ENCODE results near the gene PRKAG2. TPM values are rescaled to one million over a fixed set of nuclear protein-coding genes. Genes with fewer than 3 reads are reported as not detected.

The PRKAG2 gene
- total and polyA plus RNA-seq, 8 donors = 19.9 to 302 (median 60.9) TPM

DNA sequence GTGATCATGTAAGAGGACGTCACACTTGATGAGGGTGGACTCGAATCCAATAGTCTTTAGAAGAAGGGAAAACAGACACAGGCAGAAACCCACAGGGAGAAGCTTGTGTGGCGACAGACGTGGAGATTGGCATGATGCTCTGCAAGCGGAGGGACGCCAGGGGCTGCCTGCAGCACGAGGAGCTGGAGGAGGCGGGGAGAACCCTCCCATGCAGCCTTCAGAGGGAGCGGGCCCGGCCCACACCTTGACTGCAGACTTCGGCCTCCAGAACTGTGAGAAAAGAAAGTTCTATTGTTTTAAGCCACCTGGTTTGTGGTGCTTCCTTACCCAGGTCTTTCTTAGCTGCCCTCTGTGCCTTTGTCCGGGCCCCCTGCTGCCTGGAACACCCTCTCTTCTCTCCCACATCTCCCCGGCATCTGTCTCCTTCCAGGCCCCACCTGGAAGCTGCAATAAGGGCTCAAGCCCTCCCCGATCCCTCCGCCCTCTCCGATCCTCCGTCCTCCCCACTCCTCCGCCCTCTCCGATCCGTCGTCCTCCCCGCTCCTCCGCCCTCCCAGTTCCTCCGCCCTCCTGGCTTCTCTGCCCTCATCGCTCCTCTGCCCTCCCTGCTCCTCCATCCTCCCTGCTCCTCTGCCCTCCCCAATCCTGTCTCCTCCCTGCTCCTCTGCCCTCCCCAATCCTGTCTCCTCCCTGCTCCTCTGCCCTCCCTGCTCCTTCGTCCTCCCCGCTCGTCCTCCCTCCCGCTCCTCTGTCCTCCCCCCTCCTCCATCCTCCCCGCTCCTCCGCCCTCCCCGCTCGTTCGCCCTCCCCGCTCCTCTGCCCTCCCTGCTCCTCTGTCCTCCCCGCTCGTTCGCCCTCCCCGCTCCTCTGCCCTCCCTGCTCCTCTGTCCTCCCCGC is 17.4 kb upstream of the PRKAG2 start:
- no peak for DNase-seq
- WGBS, 5 donors = 64 to 83% (median 80%) methylated on average over 35 to 39 of the region's 40 CpGs
- Histone ChIP-seq H3K4me1 (peaks cover 0 to 29% (median 14%) of the 10 kb centered on the region in 4 donors), H3K4me3 (no peak overlapping the region), H3K27me3 (peaks cover 0 to 7% (median 0%) of the 10 kb centered on the region in 3 donors), H3K36me3 (no peaks in the 10 kb centered on the region), H3K27ac (no peak overlapping the region), H3K9me3 (no peaks in the 10 kb centered on the region)
- TF ChIP-seq POLR2AphosphoS5 (IDR thresholded peaks at IDR 0.05) (no peak), POLR2A (IDR thresholded peaks at IDR 0.05) (no peak), EP300 (IDR thresholded peaks at IDR 0.05) (no peak)
- TF ChIP-seq, protein P1, sequence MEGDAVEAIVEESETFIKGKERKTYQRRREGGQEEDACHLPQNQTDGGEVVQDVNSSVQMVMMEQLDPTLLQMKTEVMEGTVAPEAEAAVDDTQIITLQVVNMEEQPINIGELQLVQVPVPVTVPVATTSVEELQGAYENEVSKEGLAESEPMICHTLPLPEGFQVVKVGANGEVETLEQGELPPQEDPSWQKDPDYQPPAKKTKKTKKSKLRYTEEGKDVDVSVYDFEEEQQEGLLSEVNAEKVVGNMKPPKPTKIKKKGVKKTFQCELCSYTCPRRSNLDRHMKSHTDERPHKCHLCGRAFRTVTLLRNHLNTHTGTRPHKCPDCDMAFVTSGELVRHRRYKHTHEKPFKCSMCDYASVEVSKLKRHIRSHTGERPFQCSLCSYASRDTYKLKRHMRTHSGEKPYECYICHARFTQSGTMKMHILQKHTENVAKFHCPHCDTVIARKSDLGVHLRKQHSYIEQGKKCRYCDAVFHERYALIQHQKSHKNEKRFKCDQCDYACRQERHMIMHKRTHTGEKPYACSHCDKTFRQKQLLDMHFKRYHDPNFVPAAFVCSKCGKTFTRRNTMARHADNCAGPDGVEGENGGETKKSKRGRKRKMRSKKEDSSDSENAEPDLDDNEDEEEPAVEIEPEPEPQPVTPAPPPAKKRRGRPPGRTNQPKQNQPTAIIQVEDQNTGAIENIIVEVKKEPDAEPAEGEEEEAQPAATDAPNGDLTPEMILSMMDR (IDR thresholded peaks at IDR 0.05) = no peak
- intact Hi-C loops (cut with DNase I; ENCODE audit: low total_unique reads) = no loop called here

- H3K27ac ChIP-seq = no peak overlapping the region
- H3K4me3 ChIP-seq = no peak overlapping the region
- H3K9me3 ChIP-seq = no peaks in the 10 kb centered on the region
- peaks cover 0 to 29% (median 14%) of the 10 kb centered on the region in 4 donors for H3K4me1 ChIP-seq
- WGBS, 5 donors = 78 to 87% (median 82%) methylated on average over 5 to 9 of the region's 9 CpGs
- intact Hi-C loops (cut with DNase I; ENCODE audit: low total_unique reads) = no loop called here
- DNase-seq = no peak
- TF ChIP-seq, protein P1 (IDR thresholded peaks at IDR 0.05) = no peak
- TF ChIP-seq POLR2AphosphoS5 (IDR thresholded peaks at IDR 0.05) (no peak), EP300 (IDR thresholded peaks at IDR 0.05) (no peak), POLR2A (IDR thresholded peaks at IDR 0.05) (no peak)
- peaks cover 0 to 3% (median 0%) of the 10 kb centered on the region in 3 donors for H3K27me3 ChIP-seq
- no peaks in the 10 kb centered on the region for H3K36me3 ChIP-seq
These were observed 16.5 kb upstream of the PRKAG2 start for GRCh38 chr7:151893405-151893923.

GRCh38 chr7:151891753-151892152 is 14.8 kb upstream of the PRKAG2 start:
- Histone ChIP-seq H3K4me3 (no peak overlapping the region), H3K4me1 (peaks cover 0 to 20% (median 6%) of the 10 kb centered on the region in 4 donors), H3K27ac (no peak overlapping the region), H3K36me3 (no peaks in the 10 kb centered on the region), H3K9me3 (no peaks in the 10 kb centered on the region), H3K27me3 (peaks cover 0 to 3% (median 0%) of the 10 kb centered on the region in 3 donors)
- WGBS, 5 donors = 43 to 56% (median 54%) methylated on average over 9 of the region's 9 CpGs
- TF ChIP-seq EP300 (IDR thresholded peaks at IDR 0.05) (no peak), POLR2A (IDR thresholded peaks at IDR 0.05) (no peak), POLR2AphosphoS5 (IDR thresholded peaks at IDR 0.05) (no peak)
- TF ChIP-seq, protein P1 (IDR thresholded peaks at IDR 0.05) = no peak
- intact Hi-C loops (cut with DNase I; ENCODE audit: low total_unique reads) = no loop called here
- no peak for DNase-seq

- Histone ChIP-seq H3K9me3 (no peaks in the 10 kb centered on the region), H3K36me3 (no peaks in the 10 kb centered on the region), H3K4me3 (no peak overlapping the region), H3K4me1 (peaks cover 0 to 14% (median 6%) of the 10 kb centered on the region in 4 donors), H3K27ac (no peak overlapping the region), H3K27me3 (peaks cover 0 to 3% (median 0%) of the 10 kb centered on the region in 3 donors)
- WGBS, 5 donors = 29 to 48% (median 34%) methylated on average over 6 to 7 of the region's 7 CpGs
- peak; percentile 44 to 56 for DNase-seq
- TF ChIP-seq EP300 (IDR thresholded peaks at IDR 0.05) (no peak), POLR2A (IDR thresholded peaks at IDR 0.05) (no peak), POLR2AphosphoS5 (IDR thresholded peaks at IDR 0.05) (no peak)
- TF ChIP-seq, protein P1 (IDR thresholded peaks at IDR 0.05) = no peak
- intact Hi-C loops (cut with DNase I; ENCODE audit: low total_unique reads) = no loop called here
These were observed 14.3 kb upstream of the PRKAG2 start for GRCh38 chr7:151891182-151891581.
